Neural cell (in vitro differentiated cells): ENCODE results near the gene IFT81. TPM values are rescaled to one million over a fixed set of nuclear protein-coding genes. Genes with fewer than 3 reads are reported as not detected.

Experiments
- H2AFZ ChIP-seq: fragments of 200-600, 300-800 bp; sonication (generic), shearing (Covaris generic); 2 replicates; pipeline ENCODE4 v1.6.0; 2014; ENCODE audit warnings: low read depth, mild to moderate bottlenecking, antibody characterized with exemption, low read length, moderate library complexity
- H3F3A ChIP-seq: fragments of 200-600 bp; shearing (Covaris generic); 2 replicates; pipeline ENCODE4 v1.6.1; 2016; ENCODE audit warnings: mild to moderate bottlenecking, moderate library complexity, mixed read lengths, antibody characterized with exemption, low read length; ENCODE audit not compliant: insufficient read depth, poor library complexity, severe bottlenecking
- H3K27ac ChIP-seq: fragments of 200-600, 300-800 bp; sonication (generic), shearing (Covaris generic); 2 replicates; pipeline ENCODE4 v1.5.1; 2014; ENCODE audit warnings: mild to moderate bottlenecking, low read length, moderate library complexity
- H3K27me3 ChIP-seq: fragments of 300-800, 200-600 bp; sonication (generic), shearing (Covaris generic); 2 replicates; pipeline ENCODE4 v1.6.0; 2014; ENCODE audit warnings: mild to moderate bottlenecking, low read depth, low read length, moderate library complexity; ENCODE audit not compliant: insufficient read depth
- H3K36me3 ChIP-seq: fragments of 300-800, 200-600 bp; sonication (generic), shearing (Covaris generic); 2 replicates; pipeline ENCODE4 v1.5.1; 2014; ENCODE audit warnings: mild to moderate bottlenecking, antibody characterized with exemption, low read length, moderate library complexity; ENCODE audit not compliant: insufficient read depth
- H3K4me2 ChIP-seq: fragments of 300-800, 200-600 bp; sonication (generic), shearing (Covaris generic); 2 replicates; pipeline ENCODE4 v1.6.0; 2014; ENCODE audit warnings: mild to moderate bottlenecking, low read length
- H3K4me3 ChIP-seq: fragments of 300-800, 200-600 bp; sonication (generic), shearing (Covaris generic); 2 replicates; pipeline ENCODE4 v1.5.1; 2014; ENCODE audit warnings: mild to moderate bottlenecking, low read length, moderate library complexity
- H3K79me2 ChIP-seq: fragments of 200-600 bp; shearing (Covaris generic); replicated peaks from 2 replicates; pipeline ENCODE4 v1.6.0; 2014; ENCODE audit warnings: mild to moderate bottlenecking, low read length, moderate library complexity; ENCODE audit not compliant: insufficient read depth
- H3K9ac ChIP-seq: fragments of 300-800, 200-600 bp; sonication (generic), shearing (Covaris generic); 2 replicates; pipeline ENCODE4 v1.6.1; 2016; ENCODE audit warnings: mild to moderate bottlenecking, low read length, mixed read lengths
- H3K9me2 ChIP-seq: fragments of 200-600 bp; shearing (Covaris generic); 2 replicates; pipeline ENCODE4 v1.6.1; 2016; ENCODE audit warnings: mild to moderate bottlenecking, low read length, mixed read lengths; ENCODE audit not compliant: insufficient read depth
- H3K9me3 ChIP-seq: fragments of 200-600, 300-800 bp; sonication (generic), shearing (Covaris generic); 2 replicates; pipeline ENCODE4 v1.6.1; 2016; ENCODE audit warnings: mild to moderate bottlenecking, mixed run types, low read length, moderate library complexity, mixed read lengths
- H4K20me1 ChIP-seq: fragments of 200-600 bp; shearing (Covaris generic); 2 replicates; pipeline ENCODE4 v1.6.1; 2016; ENCODE audit warnings: mild to moderate bottlenecking, mixed run types; ENCODE audit not compliant: insufficient read depth
- EP300 ChIP-seq: fragments of 450-650 bp; conservative IDR thresholded peaks from 2 replicates; pipeline ENCODE4 v1.6.1; 2014; ENCODE audit warnings: antibody characterized with exemption, mild to moderate bottlenecking, moderate library complexity; ENCODE audit not compliant: poor library complexity, severe bottlenecking
- EZH2 ChIP-seq: fragments of 200-600, 300-800 bp; shearing (Covaris generic), sonication (generic); IDR thresholded peaks from 2 replicates; pipeline ENCODE4 v1.6.1; 2014; ENCODE audit warnings: antibody characterized with exemption, low read length, borderline replicate concordance, mild to moderate bottlenecking; ENCODE audit not compliant: insufficient read depth, poor library complexity, severe bottlenecking
- MXI1 ChIP-seq: fragments of 450-650 bp; conservative IDR thresholded peaks from 2 replicates; pipeline ENCODE4 v1.6.1; 2014; ENCODE audit warnings: antibody characterized with exemption, mild to moderate bottlenecking; ENCODE audit not compliant: poor library complexity, severe bottlenecking
- POLR2AphosphoS5 ChIP-seq: IDR thresholded peaks from 2 replicates; pipeline ENCODE4 v1.6.1; 2012
- RAD21 ChIP-seq: fragments of 450-650 bp; conservative IDR thresholded peaks from 2 replicates; pipeline ENCODE4 v1.6.1; 2014; ENCODE audit warnings: antibody characterized with exemption, mild to moderate bottlenecking, moderate library complexity
- SMC3 ChIP-seq: fragments of 450-650 bp; conservative IDR thresholded peaks from 2 replicates; pipeline ENCODE4 v1.6.1; 2014; ENCODE audit warnings: antibody characterized with exemption, mild to moderate bottlenecking, moderate library complexity; ENCODE audit not compliant: poor library complexity
- TAF1 ChIP-seq: IDR thresholded peaks from 2 replicates; pipeline ENCODE4 v1.6.1; 2012; ENCODE audit warnings: low read depth
- polyA plus RNA-seq: library from polyadenylated mRNA; depleted of rRNA; stranded (reverse); fragments of >200 nt; gene quantifications from 2 replicates; pipeline ENCODE4 v1.2.3, GENCODE V29; 2014
- TF ChIP-seq, protein P1 (sequence below): fragments of 450-650 bp; IDR thresholded peaks from 2 replicates; pipeline ENCODE4 v1.5.1; 2014; ENCODE audit warnings: antibody characterized with exemption, mild to moderate bottlenecking, moderate library complexity; ENCODE audit not compliant: poor library complexity, severe bottlenecking
- TF ChIP-seq, protein P2 (sequence below): IDR thresholded peaks from 2 replicates; pipeline ENCODE4 v1.6.1; 2012; ENCODE audit warnings: borderline replicate concordance

Gene IFT81
- polyA plus RNA-seq, 1 donor from 2014 or later: 120 TPM

DNA sequence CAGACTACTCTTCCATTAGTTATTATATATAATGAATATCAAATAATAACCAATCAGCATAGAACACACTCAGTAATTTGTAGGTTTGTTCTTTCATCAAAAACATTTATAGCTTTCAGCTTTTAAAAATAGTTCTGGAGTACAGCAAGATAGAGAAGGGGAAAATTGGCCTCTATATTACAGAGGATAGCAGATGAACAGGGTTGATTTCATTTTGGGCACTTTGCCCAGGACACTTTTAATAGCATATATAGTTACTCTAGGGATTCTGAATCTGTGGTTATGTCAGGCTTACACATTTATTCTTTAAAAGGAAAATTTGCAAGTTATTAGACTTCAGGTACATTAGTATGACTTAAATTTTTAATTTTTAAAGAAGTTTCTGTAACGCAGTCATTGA, 52.6 kb downstream of the IFT81 start:
- Histone ChIP-seq H3K9me2 (no peaks in the 10 kb centered on the region), H3K27ac (no peak overlapping the region), H3K36me3 (no peaks in the 10 kb centered on the region), H3K4me3 (no peak overlapping the region), H4K20me1 (no peaks in the 10 kb centered on the region), H3K9me3 (no peaks in the 10 kb centered on the region), H3K9ac (no peak overlapping the region), H3F3A (no peaks in the 10 kb centered on the region), H3K4me2 (no peak overlapping the region), H2AFZ (no peak overlapping the region), H3K27me3 (no peaks in the 10 kb centered on the region), H3K79me2 (no peaks in the 10 kb centered on the region)
- TF ChIP-seq RAD21 (no peak), TAF1 (no peak), SMC3 (no peak), POLR2AphosphoS5 (no peak), EP300 (no peak), EZH2 (no peak), MXI1 (no peak)
- TF ChIP-seq, protein P1, sequence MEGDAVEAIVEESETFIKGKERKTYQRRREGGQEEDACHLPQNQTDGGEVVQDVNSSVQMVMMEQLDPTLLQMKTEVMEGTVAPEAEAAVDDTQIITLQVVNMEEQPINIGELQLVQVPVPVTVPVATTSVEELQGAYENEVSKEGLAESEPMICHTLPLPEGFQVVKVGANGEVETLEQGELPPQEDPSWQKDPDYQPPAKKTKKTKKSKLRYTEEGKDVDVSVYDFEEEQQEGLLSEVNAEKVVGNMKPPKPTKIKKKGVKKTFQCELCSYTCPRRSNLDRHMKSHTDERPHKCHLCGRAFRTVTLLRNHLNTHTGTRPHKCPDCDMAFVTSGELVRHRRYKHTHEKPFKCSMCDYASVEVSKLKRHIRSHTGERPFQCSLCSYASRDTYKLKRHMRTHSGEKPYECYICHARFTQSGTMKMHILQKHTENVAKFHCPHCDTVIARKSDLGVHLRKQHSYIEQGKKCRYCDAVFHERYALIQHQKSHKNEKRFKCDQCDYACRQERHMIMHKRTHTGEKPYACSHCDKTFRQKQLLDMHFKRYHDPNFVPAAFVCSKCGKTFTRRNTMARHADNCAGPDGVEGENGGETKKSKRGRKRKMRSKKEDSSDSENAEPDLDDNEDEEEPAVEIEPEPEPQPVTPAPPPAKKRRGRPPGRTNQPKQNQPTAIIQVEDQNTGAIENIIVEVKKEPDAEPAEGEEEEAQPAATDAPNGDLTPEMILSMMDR: no peak
- TF ChIP-seq, protein P2, sequence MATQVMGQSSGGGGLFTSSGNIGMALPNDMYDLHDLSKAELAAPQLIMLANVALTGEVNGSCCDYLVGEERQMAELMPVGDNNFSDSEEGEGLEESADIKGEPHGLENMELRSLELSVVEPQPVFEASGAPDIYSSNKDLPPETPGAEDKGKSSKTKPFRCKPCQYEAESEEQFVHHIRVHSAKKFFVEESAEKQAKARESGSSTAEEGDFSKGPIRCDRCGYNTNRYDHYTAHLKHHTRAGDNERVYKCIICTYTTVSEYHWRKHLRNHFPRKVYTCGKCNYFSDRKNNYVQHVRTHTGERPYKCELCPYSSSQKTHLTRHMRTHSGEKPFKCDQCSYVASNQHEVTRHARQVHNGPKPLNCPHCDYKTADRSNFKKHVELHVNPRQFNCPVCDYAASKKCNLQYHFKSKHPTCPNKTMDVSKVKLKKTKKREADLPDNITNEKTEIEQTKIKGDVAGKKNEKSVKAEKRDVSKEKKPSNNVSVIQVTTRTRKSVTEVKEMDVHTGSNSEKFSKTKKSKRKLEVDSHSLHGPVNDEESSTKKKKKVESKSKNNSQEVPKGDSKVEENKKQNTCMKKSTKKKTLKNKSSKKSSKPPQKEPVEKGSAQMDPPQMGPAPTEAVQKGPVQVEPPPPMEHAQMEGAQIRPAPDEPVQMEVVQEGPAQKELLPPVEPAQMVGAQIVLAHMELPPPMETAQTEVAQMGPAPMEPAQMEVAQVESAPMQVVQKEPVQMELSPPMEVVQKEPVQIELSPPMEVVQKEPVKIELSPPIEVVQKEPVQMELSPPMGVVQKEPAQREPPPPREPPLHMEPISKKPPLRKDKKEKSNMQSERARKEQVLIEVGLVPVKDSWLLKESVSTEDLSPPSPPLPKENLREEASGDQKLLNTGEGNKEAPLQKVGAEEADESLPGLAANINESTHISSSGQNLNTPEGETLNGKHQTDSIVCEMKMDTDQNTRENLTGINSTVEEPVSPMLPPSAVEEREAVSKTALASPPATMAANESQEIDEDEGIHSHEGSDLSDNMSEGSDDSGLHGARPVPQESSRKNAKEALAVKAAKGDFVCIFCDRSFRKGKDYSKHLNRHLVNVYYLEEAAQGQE: no peak

DNA sequence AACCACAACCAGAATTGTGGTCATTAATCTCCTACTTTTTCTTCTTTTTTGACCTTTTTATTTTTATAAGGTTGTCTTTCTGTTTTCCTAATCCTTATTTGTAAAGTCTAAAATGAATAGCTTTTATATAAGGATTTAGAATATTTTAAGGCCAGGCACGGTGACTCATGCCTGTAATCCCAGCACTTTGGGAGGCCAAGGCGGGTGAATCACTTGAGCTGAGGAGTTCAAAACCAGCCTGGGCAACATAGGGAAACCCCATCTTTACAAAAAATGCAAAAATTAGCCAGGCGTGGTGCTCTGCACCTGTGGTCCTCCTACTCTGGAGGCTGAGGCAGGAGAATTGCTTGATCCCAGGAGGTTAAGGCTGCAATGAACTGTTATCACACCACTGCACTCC, 55.1 kb downstream of the IFT81 start:
- Histone ChIP-seq H2AFZ (no peak overlapping the region), H4K20me1 (no peaks in the 10 kb centered on the region), H3K9me2 (no peaks in the 10 kb centered on the region), H3K79me2 (no peaks in the 10 kb centered on the region), H3K27me3 (no peaks in the 10 kb centered on the region), H3K27ac (no peak overlapping the region), H3K9ac (no peak overlapping the region), H3K9me3 (no peaks in the 10 kb centered on the region), H3K4me2 (no peak overlapping the region), H3K36me3 (peaks cover 10% of the 10 kb centered on the region), H3F3A (no peaks in the 10 kb centered on the region), H3K4me3 (no peak overlapping the region)
- TF ChIP-seq, protein P2: no peak
- TF ChIP-seq EZH2: no peak
- TF ChIP-seq RAD21: no peak
- TF ChIP-seq MXI1: no peak
- no peak for TF ChIP-seq SMC3
- TF ChIP-seq POLR2AphosphoS5: no peak
- TF ChIP-seq EP300: no peak
- TF ChIP-seq TAF1: no peak
- TF ChIP-seq, protein P1: no peak
